ENCODE data around the gene FAM210A. TPM values are rescaled to one million over a fixed set of nuclear protein-coding genes. Genes with fewer than 3 reads are reported as not detected.

FAM210A gene
- total RNA-seq, 1 experiment from 2014 or later = 26.2 TPM

DNA sequence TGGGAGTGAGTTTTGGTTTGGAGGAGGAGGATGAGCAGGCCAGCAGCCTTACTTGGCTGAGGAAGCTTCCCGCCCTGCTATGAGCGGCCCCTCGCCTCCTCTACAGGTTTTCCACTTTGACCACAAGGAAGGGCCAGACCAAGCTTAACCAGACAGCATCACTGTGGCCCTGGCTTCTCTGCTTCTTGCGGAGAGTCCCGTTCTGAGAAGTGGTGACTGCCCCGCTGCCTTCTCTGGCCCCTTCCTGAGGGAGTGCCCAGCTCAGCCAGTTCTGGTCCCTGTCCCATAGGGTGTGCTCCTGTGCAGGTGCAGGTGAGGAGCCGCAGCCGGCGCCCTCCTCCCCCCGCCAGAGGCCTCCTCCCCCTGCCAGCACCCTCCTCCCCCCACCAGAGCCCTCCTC, 101.0 kb downstream of the FAM210A start:
- Histone ChIP-seq H2AFZ (ENCODE audit: low read depth, low read length, poor library complexity, severe bottlenecking) (no peak overlapping the region), H4K20me1 (ENCODE audit: insufficient read depth) (no peaks in the 10 kb centered on the region), H3K9me3 (ENCODE audit: control insufficient read depth in 1 of 2, insufficient read depth in 1 of 2, low read depth in 1 of 2, low read length in 2 of 2) (no peaks in the 10 kb centered on the region), H3K4me3 (replicated peaks in 1 of 2; ENCODE audit: low read depth in 1 of 2, low read length in 2 of 2) (no peak overlapping the region), H3K4me2 (ENCODE audit: low read length) (no peak overlapping the region), H3K27me3 (ENCODE audit: insufficient read depth, low read length) (no peaks in the 10 kb centered on the region), H3K27ac (ENCODE audit: low read depth, low read length) (no peak overlapping the region), H3K9me2 (ENCODE audit: insufficient read depth) (no peaks in the 10 kb centered on the region), H3K36me3 (ENCODE audit: control insufficient read depth in 1 of 2, insufficient read depth in 2 of 2, low read length in 2 of 2) (no peaks in the 10 kb centered on the region), H3K79me2 (ENCODE audit: insufficient read depth, low read length) (no peaks in the 10 kb centered on the region), H3K9ac (ENCODE audit: low read length) (no peak overlapping the region), H3K4me1 (ENCODE audit: control insufficient read depth in 1 of 2, insufficient read depth in 2 of 2, low read length in 2 of 2) (no peaks in the 10 kb centered on the region)
- no peak for DNase-seq (ENCODE audit: low read depth, low spot score)
- ATAC-seq = no peak
- BruUV-seq (replicated peaks) = no TSS peak
- RAD21 ChIA-PET (ENCODE audit: low non-redundant PET in 1 of 2, low total read pairs in 2 of 2, uncharacterized antibody in 2 of 2, unreplicated experiment in 2 of 2) = no interaction called here
- CTCF ChIA-PET = no interaction called here
- TF ChIP-seq YY1 (IDR thresholded peaks at IDR 0.05; ENCODE audit: extremely low read depth, insufficient replicate concordance, low read depth, low read length) = no peak
- TF ChIP-seq, protein P1, sequence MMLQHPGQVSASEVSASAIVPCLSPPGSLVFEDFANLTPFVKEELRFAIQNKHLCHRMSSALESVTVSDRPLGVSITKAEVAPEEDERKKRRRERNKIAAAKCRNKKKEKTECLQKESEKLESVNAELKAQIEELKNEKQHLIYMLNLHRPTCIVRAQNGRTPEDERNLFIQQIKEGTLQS (IDR thresholded peaks at IDR 0.05) = no peak
- TF ChIP-seq, protein P2, sequence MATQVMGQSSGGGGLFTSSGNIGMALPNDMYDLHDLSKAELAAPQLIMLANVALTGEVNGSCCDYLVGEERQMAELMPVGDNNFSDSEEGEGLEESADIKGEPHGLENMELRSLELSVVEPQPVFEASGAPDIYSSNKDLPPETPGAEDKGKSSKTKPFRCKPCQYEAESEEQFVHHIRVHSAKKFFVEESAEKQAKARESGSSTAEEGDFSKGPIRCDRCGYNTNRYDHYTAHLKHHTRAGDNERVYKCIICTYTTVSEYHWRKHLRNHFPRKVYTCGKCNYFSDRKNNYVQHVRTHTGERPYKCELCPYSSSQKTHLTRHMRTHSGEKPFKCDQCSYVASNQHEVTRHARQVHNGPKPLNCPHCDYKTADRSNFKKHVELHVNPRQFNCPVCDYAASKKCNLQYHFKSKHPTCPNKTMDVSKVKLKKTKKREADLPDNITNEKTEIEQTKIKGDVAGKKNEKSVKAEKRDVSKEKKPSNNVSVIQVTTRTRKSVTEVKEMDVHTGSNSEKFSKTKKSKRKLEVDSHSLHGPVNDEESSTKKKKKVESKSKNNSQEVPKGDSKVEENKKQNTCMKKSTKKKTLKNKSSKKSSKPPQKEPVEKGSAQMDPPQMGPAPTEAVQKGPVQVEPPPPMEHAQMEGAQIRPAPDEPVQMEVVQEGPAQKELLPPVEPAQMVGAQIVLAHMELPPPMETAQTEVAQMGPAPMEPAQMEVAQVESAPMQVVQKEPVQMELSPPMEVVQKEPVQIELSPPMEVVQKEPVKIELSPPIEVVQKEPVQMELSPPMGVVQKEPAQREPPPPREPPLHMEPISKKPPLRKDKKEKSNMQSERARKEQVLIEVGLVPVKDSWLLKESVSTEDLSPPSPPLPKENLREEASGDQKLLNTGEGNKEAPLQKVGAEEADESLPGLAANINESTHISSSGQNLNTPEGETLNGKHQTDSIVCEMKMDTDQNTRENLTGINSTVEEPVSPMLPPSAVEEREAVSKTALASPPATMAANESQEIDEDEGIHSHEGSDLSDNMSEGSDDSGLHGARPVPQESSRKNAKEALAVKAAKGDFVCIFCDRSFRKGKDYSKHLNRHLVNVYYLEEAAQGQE (IDR thresholded peaks at IDR 0.05; ENCODE audit: low read depth) = no peak
- TF ChIP-seq, protein P3, sequence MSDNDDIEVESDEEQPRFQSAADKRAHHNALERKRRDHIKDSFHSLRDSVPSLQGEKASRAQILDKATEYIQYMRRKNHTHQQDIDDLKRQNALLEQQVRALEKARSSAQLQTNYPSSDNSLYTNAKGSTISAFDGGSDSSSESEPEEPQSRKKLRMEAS (IDR thresholded peaks at IDR 0.05) = no peak
- TF ChIP-seq TCF7L2 (IDR thresholded peaks at IDR 0.05; ENCODE audit: borderline replicate concordance, extremely low read depth, insufficient read depth, insufficient read length) = no peak
- TF ChIP-seq SP1 (IDR thresholded peaks at IDR 0.05; ENCODE audit: low read depth) = no peak
- TF ChIP-seq CBX3 (IDR thresholded peaks at IDR 0.05; ENCODE audit: low read depth) = no peak
- TF ChIP-seq, protein P4, sequence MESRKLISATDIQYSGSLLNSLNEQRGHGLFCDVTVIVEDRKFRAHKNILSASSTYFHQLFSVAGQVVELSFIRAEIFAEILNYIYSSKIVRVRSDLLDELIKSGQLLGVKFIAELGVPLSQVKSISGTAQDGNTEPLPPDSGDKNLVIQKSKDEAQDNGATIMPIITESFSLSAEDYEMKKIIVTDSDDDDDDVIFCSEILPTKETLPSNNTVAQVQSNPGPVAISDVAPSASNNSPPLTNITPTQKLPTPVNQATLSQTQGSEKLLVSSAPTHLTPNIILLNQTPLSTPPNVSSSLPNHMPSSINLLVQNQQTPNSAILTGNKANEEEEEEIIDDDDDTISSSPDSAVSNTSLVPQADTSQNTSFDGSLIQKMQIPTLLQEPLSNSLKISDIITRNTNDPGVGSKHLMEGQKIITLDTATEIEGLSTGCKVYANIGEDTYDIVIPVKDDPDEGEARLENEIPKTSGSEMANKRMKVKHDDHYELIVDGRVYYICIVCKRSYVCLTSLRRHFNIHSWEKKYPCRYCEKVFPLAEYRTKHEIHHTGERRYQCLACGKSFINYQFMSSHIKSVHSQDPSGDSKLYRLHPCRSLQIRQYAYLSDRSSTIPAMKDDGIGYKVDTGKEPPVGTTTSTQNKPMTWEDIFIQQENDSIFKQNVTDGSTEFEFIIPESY (IDR thresholded peaks at IDR 0.05; ENCODE audit: extremely low read depth, insufficient replicate concordance, low read length) = no peak
- TF ChIP-seq CEBPB (IDR thresholded peaks at IDR 0.05; ENCODE audit: low read depth) = no peak
- TF ChIP-seq SIN3A (IDR thresholded peaks at IDR 0.05; ENCODE audit: low read depth) = no peak
- no peak for TF ChIP-seq FOSL1 (IDR thresholded peaks at IDR 0.05; ENCODE audit: low read depth)
- TF ChIP-seq SRF (IDR thresholded peaks at IDR 0.05; ENCODE audit: low read depth) = no peak
- no peak for TF ChIP-seq EGR1 (IDR thresholded peaks at IDR 0.05; ENCODE audit: low read depth)
- no peak for TF ChIP-seq RAD21 (IDR thresholded peaks at IDR 0.05; ENCODE audit: low read depth)
- no peak for TF ChIP-seq POLR2AphosphoS5 (IDR thresholded peaks at IDR 0.05; ENCODE audit: low read depth, low read length)
- TF ChIP-seq ZNF274 (IDR thresholded peaks at IDR 0.05; ENCODE audit: low read depth, low read length) = no peak
- TF ChIP-seq, protein P5, sequence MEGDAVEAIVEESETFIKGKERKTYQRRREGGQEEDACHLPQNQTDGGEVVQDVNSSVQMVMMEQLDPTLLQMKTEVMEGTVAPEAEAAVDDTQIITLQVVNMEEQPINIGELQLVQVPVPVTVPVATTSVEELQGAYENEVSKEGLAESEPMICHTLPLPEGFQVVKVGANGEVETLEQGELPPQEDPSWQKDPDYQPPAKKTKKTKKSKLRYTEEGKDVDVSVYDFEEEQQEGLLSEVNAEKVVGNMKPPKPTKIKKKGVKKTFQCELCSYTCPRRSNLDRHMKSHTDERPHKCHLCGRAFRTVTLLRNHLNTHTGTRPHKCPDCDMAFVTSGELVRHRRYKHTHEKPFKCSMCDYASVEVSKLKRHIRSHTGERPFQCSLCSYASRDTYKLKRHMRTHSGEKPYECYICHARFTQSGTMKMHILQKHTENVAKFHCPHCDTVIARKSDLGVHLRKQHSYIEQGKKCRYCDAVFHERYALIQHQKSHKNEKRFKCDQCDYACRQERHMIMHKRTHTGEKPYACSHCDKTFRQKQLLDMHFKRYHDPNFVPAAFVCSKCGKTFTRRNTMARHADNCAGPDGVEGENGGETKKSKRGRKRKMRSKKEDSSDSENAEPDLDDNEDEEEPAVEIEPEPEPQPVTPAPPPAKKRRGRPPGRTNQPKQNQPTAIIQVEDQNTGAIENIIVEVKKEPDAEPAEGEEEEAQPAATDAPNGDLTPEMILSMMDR (IDR thresholded peaks at IDR 0.05 in 2 of 3, conservative IDR thresholded peaks at IDR 0.05 in 1 of 3; ENCODE audit: borderline replicate concordance in 1 of 3, insufficient read depth in 1 of 3, low read depth in 2 of 3, low read length in 2 of 3) = no peak
- no peak for TF ChIP-seq EZH2phosphoT487 (IDR thresholded peaks at IDR 0.05; ENCODE audit: borderline replicate concordance)
- TF ChIP-seq POLR2A (IDR thresholded peaks at IDR 0.05; ENCODE audit: borderline replicate concordance, extremely low read depth, insufficient read depth, insufficient read length) = no peak
- no peak for TF ChIP-seq ELF1 (IDR thresholded peaks at IDR 0.05; ENCODE audit: borderline replicate concordance, low read depth)
- intact Hi-C loops (cut with micrococcal nuclease) = no loop called here
- POLR2A ChIA-PET = no interaction called here

Data from HCT116 (cell line).